Epithelial cell of umbilical artery (primary cell): ENCODE results near the gene ARL11. TPM values are rescaled to one million over a fixed set of nuclear protein-coding genes. Genes with fewer than 3 reads are reported as not detected.

Experiments used
- total RNA-seq: library from RNA; depleted of rRNA; stranded (reverse); fragments of >200 nt; gene quantifications from 2 replicates; pipeline ENCODE4 v1.2.3, GENCODE V29; 2014

The ARL11 gene
- total RNA-seq, result 0.30 and 0.32 TPM in 2 replicates

GRCh38 chr13:49627831-49628652 is at the start of gene ARL11:
Gene ARL11 (plus strand): TSS chr13:49628507. CDS start chr13:49630448, 1,941 bp downstream.

GRCh38 chr13:49585220-49586157 is 42.8 kb upstream of the ARL11 start, which contains the start of gene RCBTB1:
Gene RCBTB1 (minus strand): TSS chr13:49585558. CDS start chr13:49567279, 18,279 bp downstream.

Other genes with a start within 250 kb of the ARL11 start
- gene CAB39L, start 184.4 kb upstream of the ARL11 start, total RNA-seq, result 5.8 and 10.4 TPM in 2 replicates
- gene SETDB2, start 184.2 kb upstream of the ARL11 start, total RNA-seq, result 1.9 and 3.8 TPM in 2 replicates
- 10.4 and 21.4 TPM in 2 replicates for gene PHF11, start 132.6 kb upstream of the ARL11 start, total RNA-seq
- 17.5 and 22.8 TPM in 2 replicates for gene RCBTB1, start 42.9 kb upstream of the ARL11 start, total RNA-seq
- 135 and 143 TPM in 2 replicates for gene EBPL, start 63.0 kb downstream of the ARL11 start, total RNA-seq
- gene KPNA3, start 164.2 kb downstream of the ARL11 start, total RNA-seq, result 41.3 and 41.5 TPM in 2 replicates